Measurements from ENCODE around the gene GLIS1.

GRCh38 chr1:53604291-53604919 is 134.6 kb downstream of the GLIS1 start:
- no peak for TF ChIP-seq CTCF (IDR thresholded peaks at IDR 0.05; ENCODE audit: insufficient read depth, low read depth, low read length)
- TF ChIP-seq EZH2 (IDR thresholded peaks at IDR 0.05; ENCODE audit: insufficient read depth, low read length) = no peak
